OCI-LY7 (cell line): ENCODE measurements around the gene PPM1H. TPM values are rescaled to one million over a fixed set of nuclear protein-coding genes. Genes with fewer than 3 reads are reported as not detected.
A peak's percentile ranks its signal among the peaks of the same experiment; 100 is the strongest.

ENCODE experiments used
- BruUV-seq: library from RNA; stranded (reverse); fragments of 400-500 nt; replicated peaks from 2 replicates; lab custom pipeline; 2021; lab: Mats Ljungman, UMichigan
- CTCF ChIA-PET: fragments of 300-600 bp; sonication (Branson Sonifier 250); formaldehyde crosslinking; loops from one replicate; lab custom pipeline; 2022; ENCODE audit warnings: antibody characterized with exemption; ENCODE audit not compliant: unreplicated experiment; lab: Charles Lee
- POLR2A ChIA-PET: fragments of 300-600 bp; sonication (Branson Sonifier 250); formaldehyde crosslinking; loops from one replicate; lab custom pipeline; 2022; ENCODE audit warnings: antibody characterized with exemption; lab: Charles Lee
- DNase-seq: peaks from one replicate; pipeline ENCODE4 v3.0.0-alpha.2; 2015; ENCODE audit warnings: low spot score
- H2AFZ ChIP-seq: fragments of 200-600 bp; sonication (generic), shearing (Covaris generic); 2 replicates; pipeline ENCODE4 v1.6.1; 2014; ENCODE audit warnings: mild to moderate bottlenecking, antibody characterized with exemption, low read length, moderate library complexity
- H3K27ac ChIP-seq: fragments of 200-600 bp; sonication (generic); 2 replicates; pipeline ENCODE4 v1.5.1; 2014; ENCODE audit warnings: mixed run types, low read depth, mild to moderate bottlenecking, moderate library complexity, low read length, inconsistent platforms; ENCODE audit not compliant: poor library complexity, severe bottlenecking
- H3K36me3 ChIP-seq: fragments of 200-600 bp; sonication (generic); 2 replicates; pipeline ENCODE4 v1.6.1; 2014; ENCODE audit warnings: mild to moderate bottlenecking, antibody characterized with exemption, low read length, moderate library complexity, mixed read lengths; ENCODE audit not compliant: insufficient read depth
- H3K4me1 ChIP-seq: fragments of 200-600 bp; sonication (generic); 2 replicates; pipeline ENCODE4 v1.5.1; 2014; ENCODE audit warnings: mild to moderate bottlenecking, low read length; ENCODE audit not compliant: insufficient read depth, poor library complexity, severe bottlenecking
- H3K4me2 ChIP-seq: fragments of 200-600 bp; sonication (generic); 2 replicates; pipeline ENCODE4 v1.6.1; 2014; ENCODE audit warnings: mild to moderate bottlenecking, low read length
- H3K4me3 ChIP-seq: fragments of 200-600 bp; sonication (generic); 2 replicates; pipeline ENCODE4 v1.5.1; 2014; ENCODE audit warnings: mild to moderate bottlenecking, low read depth, low read length; ENCODE audit not compliant: poor library complexity, severe bottlenecking
- H3K79me2 ChIP-seq: fragments of 200-600 bp; sonication (generic); 2 replicates; pipeline ENCODE4 v1.6.1; 2016; ENCODE audit warnings: low read depth, mild to moderate bottlenecking, low read length, moderate library complexity, mixed read lengths; ENCODE audit not compliant: insufficient read depth
- H3K9me2 ChIP-seq: fragments of 200-600 bp; sonication (generic); 2 replicates; pipeline ENCODE4 v1.6.1; 2016; ENCODE audit warnings: mild to moderate bottlenecking, low read length, mixed read lengths; ENCODE audit not compliant: insufficient read depth
- H3K9me3 ChIP-seq: fragments of 200-600 bp; sonication (generic); 2 replicates; pipeline ENCODE4 v1.6.1; 2014; ENCODE audit warnings: mild to moderate bottlenecking, mixed run types, low read length, mixed read lengths
- H4K20me1 ChIP-seq: fragments of 200-600 bp; sonication (generic); 2 replicates; pipeline ENCODE4 v1.6.1; 2014; ENCODE audit warnings: mild to moderate bottlenecking, antibody characterized with exemption, low read length, moderate library complexity, mixed read lengths; ENCODE audit not compliant: insufficient read depth
- CTCF ChIP-seq: fragments of 200-600 bp; sonication (generic); conservative IDR thresholded peaks from 2 replicates; pipeline ENCODE4 v1.5.1; 2014; ENCODE audit warnings: mild to moderate bottlenecking, antibody characterized with exemption, low read length, moderate library complexity, mixed read lengths
- EZH2phosphoT487 ChIP-seq: fragments of 200-600 bp; sonication (generic); IDR thresholded peaks from 2 replicates; pipeline ENCODE4 v1.6.1; 2018; ENCODE audit warnings: low read depth, borderline replicate concordance, mild to moderate bottlenecking, mixed run types, antibody characterized with exemption, low read length, moderate library complexity, mixed read lengths
- intact Hi-C: fragments of 100-400 bp; cut with micrococcal nuclease; formaldehyde crosslinking; loops from one replicate; pipeline ENCODE4 v1.10.0; 2022; ENCODE audit not compliant: unreplicated experiment
- total RNA-seq, 2 experiments: library from RNA; depleted of rRNA in 1 of 2; stranded (reverse); fragments of >200 nt in 1 of 2; shearing (Covaris generic) in 1 of 2; gene quantifications; 2 replicates each; pipeline ENCODE4 v1.2.3, GENCODE V29; 2014 to 2022

Gene PPM1H
- total RNA-seq, 2 experiments from 2014 or later, result 2.0 to 3.4 TPM

GRCh38 chr12:62907078-62907477 is 27.9 kb downstream of the PPM1H start:
- peaks cover 15% of the 10 kb centered on the region for H3K4me1 ChIP-seq
- no peaks in the 10 kb centered on the region for H3K36me3 ChIP-seq
- H3K9me3 ChIP-seq, result no peaks in the 10 kb centered on the region
- no peak overlapping the region for H2AFZ ChIP-seq
- H3K79me2 ChIP-seq, result no peaks in the 10 kb centered on the region
- POLR2A ChIA-PET, result interaction anchor here (1.3 kb wide), 1 partner anchor 9 kb away, joined by 3 read pairs; no protein-coding TSS in a partner anchor
- H3K4me3 ChIP-seq, result no peak overlapping the region
- intact Hi-C loops, result no loop called here
- no peak for TF ChIP-seq EZH2phosphoT487
- TF ChIP-seq CTCF, result no peak
- no peaks in the 10 kb centered on the region for H3K9me2 ChIP-seq
- no TSS peak for BruUV-seq
- CTCF ChIA-PET, result no interaction called here
- no peak for DNase-seq
- no peak overlapping the region for H3K27ac ChIP-seq
- no peak overlapping the region for H3K4me2 ChIP-seq
- H4K20me1 ChIP-seq, result no peaks in the 10 kb centered on the region

- no peaks in the 10 kb centered on the region for H4K20me1 ChIP-seq
- H3K79me2 ChIP-seq, result no peaks in the 10 kb centered on the region
- peak overlapping the region; percentile 35; the same call in 1 of the 2 replicates for H3K4me2 ChIP-seq
- intact Hi-C loops, result no loop called here
- ChIA-PET POLR2A (interaction anchor here (0.9 to 1.9 kb wide), 3 partner anchors 21 to 54 kb away, joined by 3 to 6 read pairs (median 5); partner anchors contain the start of gene PPM1H), CTCF (no interaction called here)
- peak; percentile 61 for DNase-seq
- peaks cover 15% of the 10 kb centered on the region for H3K4me1 ChIP-seq
- BruUV-seq, result no TSS peak
- TF ChIP-seq EZH2phosphoT487 (no peak), CTCF (no peak)
- peak overlapping the region; percentile 37 for H3K27ac ChIP-seq
- no peak overlapping the region for H3K4me3 ChIP-seq
- no peaks in the 10 kb centered on the region for H3K36me3 ChIP-seq
- no peaks in the 10 kb centered on the region for H3K9me2 ChIP-seq
- no peaks in the 10 kb centered on the region for H3K9me3 ChIP-seq
- H2AFZ ChIP-seq, result peak overlapping the region; percentile 89
Observed at GRCh38 chr12:62903151-62903550, 31.8 kb downstream of the PPM1H start.

GRCh38 chr12:62900686-62901272 is 34.2 kb downstream of the PPM1H start:
- Histone ChIP-seq H2AFZ (no peak overlapping the region), H4K20me1 (no peaks in the 10 kb centered on the region), H3K36me3 (no peaks in the 10 kb centered on the region), H3K9me2 (no peaks in the 10 kb centered on the region), H3K4me1 (peaks cover 15% of the 10 kb centered on the region), H3K27ac (no peak overlapping the region), H3K9me3 (no peaks in the 10 kb centered on the region), H3K4me3 (no peak overlapping the region), H3K79me2 (no peaks in the 10 kb centered on the region), H3K4me2 (no peak overlapping the region)
- DNase-seq, result no peak
- ChIA-PET CTCF (no interaction called here), POLR2A (no interaction called here)
- no TSS peak for BruUV-seq
- no peak for TF ChIP-seq CTCF
- TF ChIP-seq EZH2phosphoT487, result no peak
- intact Hi-C loops, result no loop called here
